GM19035 (cell line): ENCODE measurements around the gene EPS15.

Source experiments
- ATAC-seq: cut with Tn5 transposase; IDR thresholded peaks from one replicate; pipeline ENCODE4 v1.9.1; 2021; ENCODE audit not compliant: unreplicated experiment

Gene EPS15

GRCh38 chr1:51320967-51321923, 197.8 kb downstream of the EPS15 start:
- no peak for ATAC-seq

GRCh38 chr1:51317798-51318197, 201.3 kb downstream of the EPS15 start:
- no peak for ATAC-seq

- ATAC-seq: no peak
Measured at GRCh38 chr1:51316846-51317120, 202.3 kb downstream of the EPS15 start.

- no peak for ATAC-seq
Measured at GRCh38 chr1:51316113-51316845, 202.8 kb downstream of the EPS15 start.

- no peak for ATAC-seq
Measured at GRCh38 chr1:51314974-51315373, 204.1 kb downstream of the EPS15 start.

GRCh38 chr1:51313961-51314777, 204.9 kb downstream of the EPS15 start:
- no peak for ATAC-seq

GRCh38 chr1:51313268-51313852, 205.7 kb downstream of the EPS15 start:
- ATAC-seq: no peak

GRCh38 chr1:51312718-51313117, 206.3 kb downstream of the EPS15 start:
- ATAC-seq: no peak

- no peak for ATAC-seq
Measured at GRCh38 chr1:51311826-51312225, 207.2 kb downstream of the EPS15 start.

GRCh38 chr1:51310871-51311613, 208.0 kb downstream of the EPS15 start:
- ATAC-seq: no peak

- no peak for ATAC-seq
Measured at GRCh38 chr1:51309291-51309690, 209.8 kb downstream of the EPS15 start.

- no peak for ATAC-seq
Measured at GRCh38 chr1:51308636-51309035, 210.4 kb downstream of the EPS15 start.

GRCh38 chr1:51306950-51307349, 212.1 kb downstream of the EPS15 start:
- ATAC-seq: no peak

- no peak for ATAC-seq
Measured at GRCh38 chr1:51305371-51305823, 213.7 kb downstream of the EPS15 start.

GRCh38 chr1:51304360-51304759, 214.7 kb downstream of the EPS15 start:
- ATAC-seq: no peak
